Gastroesophageal sphincter (tissue), 3 donors: ENCODE data around the gene B3GLCT.

Experiments used
- POLR2A ChIP-seq, 2 donors: fragments of 450-650 bp; IDR thresholded peaks; one replicate each; pipeline ENCODE4 v1.6.1; 2017; ENCODE audit warnings: antibody characterized with exemption in 2 of 2, mild to moderate bottlenecking in 2 of 2, moderate library complexity in 1 of 2
- TF ChIP-seq, protein P1 (sequence below), 4 experiments: fragments of 200-600 bp in 2 of 4; fragments of 450-650 bp in 2 of 4; sonication (generic) in 1 of 4; IDR thresholded peaks; one replicate each; pipeline ENCODE4 v1.5.1; 2017 to 2019; ENCODE audit warnings: antibody characterized with exemption in 4 of 4, mild to moderate bottlenecking in 2 of 4, moderate library complexity in 2 of 4

DNA sequence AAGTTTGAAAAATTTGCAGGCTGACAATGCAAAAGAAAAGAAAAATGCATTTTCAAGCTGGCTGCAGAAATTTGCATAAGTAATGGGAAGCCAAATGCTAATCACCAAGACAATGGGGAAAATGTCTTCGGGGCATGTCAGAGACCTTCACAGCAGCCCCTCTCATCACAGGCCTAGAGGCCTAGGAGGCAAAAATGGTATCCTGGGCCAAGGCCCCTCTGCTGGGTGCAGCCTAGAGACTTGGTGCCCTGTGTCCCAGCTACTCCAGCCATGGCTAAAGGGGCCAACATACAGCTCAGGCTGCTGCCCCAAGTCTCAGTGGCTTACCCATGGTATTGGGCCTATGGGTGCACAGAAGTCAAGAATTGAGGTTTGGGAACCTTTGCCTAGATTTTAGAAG, 155.2 kb downstream of the B3GLCT start:
- no peak for TF ChIP-seq POLR2A (IDR thresholded peaks at IDR 0.05)
- TF ChIP-seq, protein P1, sequence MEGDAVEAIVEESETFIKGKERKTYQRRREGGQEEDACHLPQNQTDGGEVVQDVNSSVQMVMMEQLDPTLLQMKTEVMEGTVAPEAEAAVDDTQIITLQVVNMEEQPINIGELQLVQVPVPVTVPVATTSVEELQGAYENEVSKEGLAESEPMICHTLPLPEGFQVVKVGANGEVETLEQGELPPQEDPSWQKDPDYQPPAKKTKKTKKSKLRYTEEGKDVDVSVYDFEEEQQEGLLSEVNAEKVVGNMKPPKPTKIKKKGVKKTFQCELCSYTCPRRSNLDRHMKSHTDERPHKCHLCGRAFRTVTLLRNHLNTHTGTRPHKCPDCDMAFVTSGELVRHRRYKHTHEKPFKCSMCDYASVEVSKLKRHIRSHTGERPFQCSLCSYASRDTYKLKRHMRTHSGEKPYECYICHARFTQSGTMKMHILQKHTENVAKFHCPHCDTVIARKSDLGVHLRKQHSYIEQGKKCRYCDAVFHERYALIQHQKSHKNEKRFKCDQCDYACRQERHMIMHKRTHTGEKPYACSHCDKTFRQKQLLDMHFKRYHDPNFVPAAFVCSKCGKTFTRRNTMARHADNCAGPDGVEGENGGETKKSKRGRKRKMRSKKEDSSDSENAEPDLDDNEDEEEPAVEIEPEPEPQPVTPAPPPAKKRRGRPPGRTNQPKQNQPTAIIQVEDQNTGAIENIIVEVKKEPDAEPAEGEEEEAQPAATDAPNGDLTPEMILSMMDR (IDR thresholded peaks at IDR 0.05), result no peak
